HG03460 (cell line): ENCODE measurements around the gene MCC.

ENCODE experiments used
- ATAC-seq: cut with Tn5 transposase; IDR thresholded peaks from one replicate; pipeline ENCODE4 v1.9.1; 2021; ENCODE audit not compliant: unreplicated experiment

Gene MCC

GRCh38 chr5:113157886-113158285 lies 330.4 kb downstream of the MCC start:
- no peak for ATAC-seq

GRCh38 chr5:113156271-113156877 lies 331.9 kb downstream of the MCC start:
- no peak for ATAC-seq

GRCh38 chr5:113153512-113154097 lies 334.6 kb downstream of the MCC start:
- ATAC-seq: no peak

GRCh38 chr5:113152380-113152740 lies 335.9 kb downstream of the MCC start:
- ATAC-seq: no peak

GRCh38 chr5:113151641-113152379 lies 336.4 kb downstream of the MCC start:
- no peak for ATAC-seq

- no peak for ATAC-seq
Measured at GRCh38 chr5:113150821-113151220, 337.4 kb downstream of the MCC start.

DNA sequence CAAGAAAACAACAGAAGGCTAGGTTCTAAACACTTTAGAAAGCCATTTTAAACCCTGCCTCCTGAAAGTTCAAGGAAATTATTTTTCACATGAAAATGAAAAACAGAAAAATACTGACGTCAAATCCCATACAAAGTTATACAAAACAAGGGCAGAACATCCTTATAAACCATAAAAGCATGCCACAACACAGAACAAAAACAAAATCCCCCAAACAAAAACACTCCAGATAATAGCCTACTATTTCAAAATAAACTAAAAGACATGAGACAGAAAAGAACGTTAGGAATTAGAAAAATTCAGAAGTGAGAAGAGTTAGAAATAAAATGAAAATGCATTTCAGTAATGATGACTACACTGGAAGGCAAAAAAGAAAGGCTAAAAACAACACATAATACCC lies 338.0 kb downstream of the MCC start:
- ATAC-seq: no peak

DNA sequence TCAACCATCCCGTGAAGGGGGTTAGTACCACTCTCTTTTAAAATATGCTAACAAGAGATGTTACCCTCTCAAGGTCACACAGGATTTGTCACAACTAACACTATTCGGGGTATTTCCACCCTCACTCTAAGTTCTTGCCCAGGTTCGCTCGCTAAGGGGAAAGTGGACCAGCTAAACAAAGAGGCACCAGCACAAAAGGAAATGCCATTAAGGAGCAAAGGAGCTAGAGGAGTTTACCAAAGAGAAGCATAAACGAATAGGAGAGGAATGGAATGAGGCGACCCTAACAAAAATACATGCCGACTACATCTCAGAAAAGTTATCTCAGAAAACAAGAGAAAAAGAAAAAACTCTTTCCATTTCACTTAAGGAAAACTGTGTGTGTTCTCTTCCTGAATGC lies 340.7 kb downstream of the MCC start:
- ATAC-seq: no peak

- no peak for ATAC-seq
Measured at GRCh38 chr5:113147101-113147508, 341.1 kb downstream of the MCC start.

GRCh38 chr5:113145757-113146387 lies 342.4 kb downstream of the MCC start:
- ATAC-seq: no peak

DNA sequence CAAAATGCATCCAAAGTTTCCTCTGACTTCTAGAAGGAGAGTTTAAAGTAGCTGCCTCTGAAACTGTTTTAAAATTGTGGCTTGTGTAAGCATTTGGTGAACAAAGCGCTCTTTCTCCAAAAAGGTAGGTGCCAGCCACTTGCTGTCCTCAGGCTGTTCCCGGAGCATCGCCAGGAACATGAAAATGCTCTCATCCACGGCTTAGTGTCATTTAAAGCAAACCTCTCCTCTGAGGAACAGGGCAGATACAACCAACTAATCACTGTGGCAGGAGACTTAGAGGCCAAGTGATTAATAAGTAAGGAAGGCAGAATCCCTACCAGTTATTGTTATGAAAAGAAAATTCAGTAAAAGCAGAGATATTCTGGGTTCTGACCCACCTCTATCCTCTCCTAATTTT lies 346.1 kb downstream of the MCC start:
- no peak for ATAC-seq

DNA sequence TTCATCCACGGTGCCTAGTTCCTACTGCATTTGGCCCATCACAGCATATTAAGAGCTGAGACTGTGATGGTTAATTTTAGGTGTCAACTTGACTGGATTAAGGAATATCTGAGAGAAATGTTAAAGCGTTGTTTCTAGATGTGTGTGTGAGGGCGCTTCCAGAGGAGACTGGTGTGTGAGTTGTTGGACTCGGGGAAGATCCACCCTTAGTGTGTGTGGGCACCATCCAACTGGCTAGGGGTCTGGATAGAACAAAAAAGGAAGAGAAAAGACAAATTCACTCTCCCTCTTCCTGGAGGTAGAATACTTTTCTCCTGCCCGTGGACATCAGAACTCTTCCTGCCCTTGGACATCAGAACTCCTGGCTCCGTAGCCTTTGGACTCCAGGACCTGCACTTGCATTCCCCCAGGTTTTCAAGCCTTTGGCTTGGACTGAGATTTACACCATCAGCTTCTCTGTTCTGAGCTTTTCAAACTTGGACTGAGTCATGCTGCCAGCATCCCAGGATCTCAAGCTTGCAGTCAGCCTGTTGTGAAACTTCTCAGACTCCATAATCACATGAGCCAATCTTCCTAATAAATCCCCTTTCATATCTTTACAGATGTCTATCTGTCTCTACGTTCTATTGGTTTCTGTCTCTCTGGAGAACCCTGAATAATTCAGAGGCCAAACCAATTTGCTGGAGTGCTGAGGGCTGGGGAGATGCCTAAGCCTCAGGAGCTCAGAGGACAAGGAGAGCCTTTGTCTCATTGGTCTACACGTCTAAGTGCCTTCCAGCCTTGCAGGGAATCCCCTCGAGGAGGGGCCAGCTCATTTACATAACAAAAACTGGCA lies 347.2 kb downstream of the MCC start:
- no peak for ATAC-seq

DNA sequence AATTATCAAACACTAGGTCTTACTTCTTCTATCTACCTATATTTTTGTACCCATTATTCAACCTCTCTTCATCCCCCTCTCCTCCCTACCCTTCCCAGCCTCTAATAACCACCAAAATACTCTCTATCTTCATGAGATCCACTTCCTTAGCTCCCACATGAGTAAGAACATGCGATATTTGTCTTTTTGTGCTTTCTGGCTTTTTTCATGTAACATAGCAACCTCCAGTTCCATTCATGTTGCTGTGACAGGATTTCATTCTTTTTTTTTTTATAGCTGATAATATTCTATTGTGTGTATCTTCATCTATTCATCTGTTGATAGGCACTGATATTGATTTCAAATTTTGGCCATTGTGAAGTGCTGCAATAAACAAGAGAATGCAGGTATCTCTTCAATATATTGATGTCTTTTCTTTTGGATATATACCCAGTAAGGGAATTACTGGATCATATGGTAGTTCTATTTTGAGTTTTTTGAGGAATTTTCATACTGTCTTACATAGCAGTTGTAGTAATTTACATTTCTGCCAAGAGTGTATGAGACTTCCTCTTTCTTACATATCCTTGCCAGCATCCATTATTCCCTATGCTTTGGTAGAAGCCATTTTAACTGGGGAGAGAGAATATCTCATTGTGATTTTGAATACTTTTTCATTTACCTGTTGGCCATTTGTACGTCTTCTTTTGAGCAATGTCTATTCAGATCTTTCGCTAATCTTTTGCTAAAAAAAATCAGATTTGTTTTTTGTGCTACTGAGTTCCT lies 354.9 kb downstream of the MCC start:
- no peak for ATAC-seq

DNA sequence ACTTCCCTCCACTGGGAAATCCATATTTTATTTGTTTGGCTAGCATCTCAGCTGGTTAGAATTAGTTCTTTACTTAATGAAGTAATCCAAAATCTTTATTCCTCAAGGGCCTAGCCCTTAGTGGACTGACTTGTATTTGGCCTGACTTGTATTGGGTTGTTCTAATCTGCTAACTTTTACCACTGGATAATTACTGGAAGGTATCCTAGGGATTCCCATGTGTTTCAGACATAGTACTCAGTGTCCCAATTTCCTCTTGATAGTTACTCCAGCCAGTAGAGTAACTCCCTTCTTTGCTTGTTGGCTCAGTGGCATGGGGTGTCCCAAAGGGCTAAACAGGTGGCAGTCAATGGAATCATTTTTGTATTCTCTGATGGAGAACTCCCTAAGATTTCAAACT lies 355.7 kb downstream of the MCC start:
- no peak for ATAC-seq

- ATAC-seq: no peak
Measured at GRCh38 chr5:113128641-113129330, 359.5 kb downstream of the MCC start.

GRCh38 chr5:113128082-113128481 lies 360.2 kb downstream of the MCC start:
- ATAC-seq: no peak

- ATAC-seq: no peak
Measured at GRCh38 chr5:113127021-113127420, 361.2 kb downstream of the MCC start.

DNA sequence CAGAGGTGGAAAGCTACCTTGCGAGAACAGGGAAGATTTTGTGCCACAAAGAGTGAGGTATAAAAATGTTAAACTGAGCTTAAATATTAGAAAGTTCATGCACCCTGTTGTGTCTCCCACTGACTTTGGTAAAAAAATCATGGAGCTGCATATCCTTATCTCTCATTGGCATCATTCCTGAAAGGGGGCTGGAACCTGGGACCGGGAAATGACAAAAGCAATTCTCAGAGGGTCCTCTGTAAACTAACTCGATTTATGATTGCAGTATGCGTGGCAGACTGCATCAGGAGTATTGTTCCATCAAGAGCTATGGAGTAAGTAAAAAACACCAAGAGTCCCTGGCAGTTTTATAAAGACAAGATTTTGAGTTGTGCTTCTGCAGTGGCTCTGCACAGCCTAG lies 362.9 kb downstream of the MCC start:
- ATAC-seq: no peak

- ATAC-seq: no peak
Measured at GRCh38 chr5:113124914-113125313, 363.3 kb downstream of the MCC start.

GRCh38 chr5:113124265-113124664 lies 364.0 kb downstream of the MCC start:
- ATAC-seq: no peak
